Measurements from ENCODE around the gene PPM1L.
A peak's percentile ranks its signal among the peaks of the same experiment; 100 is the strongest.
"Not testable (repeated sequence)": the region's sequence is repeated elsewhere in the genome, so short reads cannot be mapped to it uniquely, and the experiment has no call there.

The PPM1L gene

DNA sequence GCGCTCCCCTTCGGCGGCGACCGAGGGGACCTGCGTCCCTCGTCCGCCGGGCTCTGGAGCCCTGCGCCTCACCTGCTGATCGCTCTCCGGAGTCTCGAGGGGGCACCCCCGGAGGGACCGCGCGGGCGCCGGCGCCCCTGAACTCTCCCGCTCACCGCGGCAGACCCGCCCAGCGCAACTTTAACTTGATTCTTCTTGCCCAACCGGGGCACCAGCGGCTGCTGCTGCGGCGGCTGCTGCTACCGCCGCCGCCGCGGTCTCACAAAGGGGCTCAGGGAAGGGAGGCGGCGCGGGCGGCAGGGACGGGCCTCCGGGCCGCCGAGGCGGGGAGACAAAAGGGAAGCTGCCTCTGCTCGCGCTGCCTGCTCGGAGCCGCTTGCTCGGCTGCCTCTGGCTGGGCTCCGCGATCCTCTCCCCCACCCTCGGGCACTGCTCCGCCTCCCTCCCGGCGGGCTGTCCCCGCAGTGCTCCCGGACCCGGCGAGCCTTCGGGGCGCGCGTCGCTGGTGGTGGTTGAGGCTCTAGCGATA, at the start of gene PPM1L:
Gene PPM1L (plus strand): TSS at position 456 of the 529 bp plus-strand sequence.
- peak; percentile 54 for DNase-seq (ENCODE audit: extremely low spot score)
- CTCF ChIA-PET, result interaction anchor here (1.0 to 2.6 kb wide), 5 partner anchors 9 to 186 kb away, joined by 3 to 7 read pairs (median 3); no protein-coding TSS in a partner anchor

DNA sequence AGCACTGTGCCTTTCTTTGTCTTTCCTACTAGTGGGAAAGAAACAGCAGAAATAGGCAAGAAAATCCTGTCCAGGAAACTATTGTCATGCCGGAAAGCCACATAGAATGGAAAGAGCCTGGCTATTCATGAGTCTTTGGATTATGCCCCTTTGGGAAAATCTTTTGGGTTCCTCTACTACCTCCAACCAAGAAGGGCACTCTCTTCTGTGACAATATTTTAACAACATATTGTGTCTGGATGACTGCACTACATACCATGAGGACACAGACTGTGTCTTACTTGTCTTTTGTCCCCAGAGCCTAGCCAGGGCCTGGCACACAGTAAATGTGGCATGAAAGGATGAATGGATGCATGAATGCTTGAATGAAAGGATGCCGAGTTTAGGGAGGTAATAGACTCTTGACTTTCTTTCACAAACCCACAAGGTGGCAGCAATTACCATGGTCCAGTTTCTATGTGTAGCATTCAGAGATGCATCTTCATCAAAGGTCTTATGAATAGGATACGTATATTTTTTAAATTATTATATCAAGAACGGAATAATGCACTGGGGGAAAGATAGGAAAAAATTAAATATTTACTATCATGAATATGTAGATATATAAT, 48.7 kb upstream of the PPM1L start:
- ChIA-PET POLR2A (no interaction called here), CTCF (interaction anchor here (1.1 to 2.7 kb wide), 4 partner anchors 210 to 249 kb away, joined by 3 to 22 read pairs (median 4); no protein-coding TSS in a partner anchor)
- TF ChIP-seq, protein P1, sequence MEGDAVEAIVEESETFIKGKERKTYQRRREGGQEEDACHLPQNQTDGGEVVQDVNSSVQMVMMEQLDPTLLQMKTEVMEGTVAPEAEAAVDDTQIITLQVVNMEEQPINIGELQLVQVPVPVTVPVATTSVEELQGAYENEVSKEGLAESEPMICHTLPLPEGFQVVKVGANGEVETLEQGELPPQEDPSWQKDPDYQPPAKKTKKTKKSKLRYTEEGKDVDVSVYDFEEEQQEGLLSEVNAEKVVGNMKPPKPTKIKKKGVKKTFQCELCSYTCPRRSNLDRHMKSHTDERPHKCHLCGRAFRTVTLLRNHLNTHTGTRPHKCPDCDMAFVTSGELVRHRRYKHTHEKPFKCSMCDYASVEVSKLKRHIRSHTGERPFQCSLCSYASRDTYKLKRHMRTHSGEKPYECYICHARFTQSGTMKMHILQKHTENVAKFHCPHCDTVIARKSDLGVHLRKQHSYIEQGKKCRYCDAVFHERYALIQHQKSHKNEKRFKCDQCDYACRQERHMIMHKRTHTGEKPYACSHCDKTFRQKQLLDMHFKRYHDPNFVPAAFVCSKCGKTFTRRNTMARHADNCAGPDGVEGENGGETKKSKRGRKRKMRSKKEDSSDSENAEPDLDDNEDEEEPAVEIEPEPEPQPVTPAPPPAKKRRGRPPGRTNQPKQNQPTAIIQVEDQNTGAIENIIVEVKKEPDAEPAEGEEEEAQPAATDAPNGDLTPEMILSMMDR (IDR thresholded peaks at IDR 0.05; ENCODE audit: control extremely low read depth, extremely low read depth, low read depth, missing control alignments), result peak; percentile 46

More for the DNA sequence above, at the start of gene PPM1L:
- POLR2A ChIA-PET, result no interaction called here
- TF ChIP-seq, protein P1 (IDR thresholded peaks at IDR 0.05; ENCODE audit: control extremely low read depth, extremely low read depth, low read depth, missing control alignments), result no peak

DNA sequence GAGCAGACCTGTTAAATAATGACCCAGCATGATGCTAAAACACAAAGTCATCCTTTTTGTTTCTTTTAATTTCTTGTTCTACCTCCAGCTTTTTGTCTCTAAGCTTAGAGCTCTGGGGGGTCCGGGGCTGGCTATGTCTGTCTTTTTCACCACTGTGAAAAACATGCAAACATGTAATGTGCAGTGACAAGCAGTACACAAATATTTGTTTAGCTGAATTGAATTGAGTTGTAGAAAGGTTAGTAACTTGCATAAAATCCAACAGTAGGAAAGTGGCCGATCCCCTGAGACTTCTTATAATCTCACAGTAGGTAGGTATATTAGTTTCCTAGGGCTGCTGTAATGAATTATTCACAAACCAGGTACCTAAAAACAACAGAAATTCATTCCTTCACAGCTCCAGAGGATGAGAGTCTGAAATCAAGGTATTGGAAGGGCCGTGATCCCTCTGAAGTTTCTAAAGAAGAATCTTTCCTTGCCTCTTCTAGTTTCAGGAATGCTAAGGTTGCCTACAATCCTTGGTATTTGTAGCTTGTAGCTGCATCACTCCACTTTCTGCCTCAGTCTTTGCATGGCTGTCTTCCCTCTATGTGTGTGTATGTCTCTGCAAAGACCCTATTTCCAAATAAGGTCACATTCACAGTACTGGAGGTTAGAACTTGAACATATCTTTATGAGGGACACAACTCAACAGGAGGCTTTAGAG, 46.4 kb upstream of the PPM1L start:
- ChIA-PET POLR2A (no interaction called here), CTCF (interaction anchor here (0.7 to 3.3 kb wide), 7 partner anchors 24 to 565 kb away, joined by 3 to 22 read pairs (median 5); partner anchors contain the start of gene PPM1L)
- TF ChIP-seq, protein P1 (IDR thresholded peaks at IDR 0.05; ENCODE audit: control extremely low read depth, extremely low read depth, low read depth, missing control alignments), result no peak
- no peak for DNase-seq (ENCODE audit: extremely low spot score)

More for the DNA sequence above, 48.7 kb upstream of the PPM1L start:
- peak; percentile 21 for DNase-seq (ENCODE audit: extremely low spot score)

DNA sequence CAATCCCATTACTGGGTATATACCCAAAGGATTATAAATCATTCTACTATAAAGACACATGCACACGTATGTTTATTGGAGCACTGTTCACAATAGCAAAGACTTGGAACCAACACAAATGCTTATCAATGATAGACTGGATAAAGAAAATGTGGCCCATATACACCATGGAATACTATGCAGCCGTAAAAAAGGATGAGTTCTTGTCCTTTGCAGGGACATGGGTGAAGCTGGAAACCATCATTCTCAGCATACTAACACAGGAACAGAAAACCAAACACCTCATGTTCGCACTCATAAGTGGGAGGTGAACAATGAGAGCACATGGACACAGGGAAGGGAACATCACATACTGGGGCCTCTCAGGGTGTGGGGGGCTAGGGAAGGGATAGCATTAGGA, 42.9 kb upstream of the PPM1L start:
- POLR2A ChIA-PET; DNase-seq (ENCODE audit: extremely low spot score): not testable (repeated sequence)
- CTCF ChIA-PET, result interaction anchor here (1.5 to 1.6 kb wide), 2 partner anchors 228 to 229 kb away, joined by 3 to 7 read pairs; no protein-coding TSS in a partner anchor

DNA sequence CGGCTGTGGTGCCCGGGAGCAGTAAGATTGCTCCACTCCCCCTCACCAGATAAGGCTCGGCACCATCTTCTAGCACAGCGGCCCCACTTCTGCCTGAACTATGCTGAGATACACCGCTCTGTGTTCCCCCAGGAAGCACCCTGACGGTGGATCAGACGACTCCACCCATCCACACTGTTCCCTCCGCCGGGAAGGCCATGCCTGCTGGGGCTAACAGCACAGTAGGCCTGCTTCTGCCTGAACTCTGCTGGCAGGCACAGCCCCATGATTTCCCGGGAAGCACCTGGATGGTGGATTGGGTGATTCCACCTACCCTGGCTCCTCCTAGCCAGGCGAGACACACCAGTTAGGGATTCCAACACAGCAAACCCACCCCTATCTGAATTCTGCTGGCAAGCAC, 36.3 kb upstream of the PPM1L start:
- CTCF ChIA-PET, result interaction anchor here (1.1 to 2.5 kb wide), 3 partner anchors 9 to 11 kb away, joined by 3 to 9 read pairs (median 5); no protein-coding TSS in a partner anchor
- TF ChIP-seq, protein P1 (IDR thresholded peaks at IDR 0.05; ENCODE audit: control extremely low read depth, extremely low read depth, low read depth, missing control alignments), result no peak
- DNase-seq (ENCODE audit: extremely low spot score), result no peak
- POLR2A ChIA-PET, result no interaction called here

DNA sequence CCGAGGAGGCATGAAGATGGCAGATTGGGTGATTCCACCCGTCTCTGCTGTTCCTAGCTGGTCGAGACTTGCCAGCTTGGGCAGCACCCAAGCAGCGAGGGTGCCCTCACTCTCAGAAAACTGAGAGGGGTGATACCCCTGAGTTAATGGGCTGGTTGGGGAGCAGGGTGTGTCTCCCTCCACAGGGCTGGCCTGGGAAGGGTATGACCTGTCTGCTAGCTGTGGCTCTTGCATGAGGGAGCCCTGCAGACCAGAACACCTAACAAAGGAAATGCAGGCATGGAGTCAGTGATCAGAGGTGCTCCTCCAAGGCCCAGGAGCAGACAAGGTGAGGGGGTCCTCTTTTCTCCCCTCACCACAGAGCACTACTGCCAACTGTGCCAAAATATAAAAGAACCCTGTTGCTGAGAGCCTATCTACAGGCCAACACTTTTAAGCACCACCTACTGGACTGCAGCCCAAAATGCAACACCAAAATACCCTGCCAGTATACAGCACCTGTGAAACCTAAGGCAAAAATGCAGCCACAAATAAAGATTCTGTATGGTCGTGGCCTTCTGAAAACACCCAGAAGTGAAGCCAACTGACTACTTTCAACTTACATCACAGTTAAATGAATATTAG, 35.8 kb upstream of the PPM1L start:
- ChIA-PET CTCF (interaction anchor here (1.1 to 2.5 kb wide), 3 partner anchors 8 to 12 kb away, joined by 3 to 9 read pairs (median 5); no protein-coding TSS in a partner anchor), POLR2A (no interaction called here)
- peak; percentile 15 for DNase-seq (ENCODE audit: extremely low spot score)
- TF ChIP-seq, protein P1 (IDR thresholded peaks at IDR 0.05; ENCODE audit: control extremely low read depth, extremely low read depth, low read depth, missing control alignments), result no peak

All from GM10248 (cell line).